ENCODE measurements around the gene LYPD6.
"Not testable (repeated sequence)": the region's sequence is repeated elsewhere in the genome, so short reads cannot be mapped to it uniquely, and the experiment has no call there.

The LYPD6 gene

DNA sequence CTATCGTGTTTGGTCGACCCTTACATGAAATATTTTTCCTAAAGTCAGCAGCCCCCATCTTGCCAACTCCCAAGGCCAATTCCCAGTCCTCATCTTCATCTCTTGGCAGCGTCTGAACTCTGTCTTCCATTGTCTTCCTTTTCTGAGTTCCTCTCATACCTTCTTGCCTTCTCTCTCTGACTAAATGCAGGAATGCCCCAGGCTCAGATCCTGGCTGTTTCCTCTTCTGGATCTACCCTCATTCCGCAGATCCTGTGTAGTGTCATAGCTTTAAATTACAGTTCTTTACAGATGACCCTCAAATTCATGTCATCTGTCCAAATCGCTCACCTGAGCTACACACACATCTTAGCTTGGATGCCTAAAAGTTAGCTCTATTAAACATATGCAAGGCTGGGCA, 162.5 kb downstream of the LYPD6 start:
- DNase-seq (ENCODE audit: extremely low read depth in 1 of 2, low read depth in 1 of 2) = no peak

DNA sequence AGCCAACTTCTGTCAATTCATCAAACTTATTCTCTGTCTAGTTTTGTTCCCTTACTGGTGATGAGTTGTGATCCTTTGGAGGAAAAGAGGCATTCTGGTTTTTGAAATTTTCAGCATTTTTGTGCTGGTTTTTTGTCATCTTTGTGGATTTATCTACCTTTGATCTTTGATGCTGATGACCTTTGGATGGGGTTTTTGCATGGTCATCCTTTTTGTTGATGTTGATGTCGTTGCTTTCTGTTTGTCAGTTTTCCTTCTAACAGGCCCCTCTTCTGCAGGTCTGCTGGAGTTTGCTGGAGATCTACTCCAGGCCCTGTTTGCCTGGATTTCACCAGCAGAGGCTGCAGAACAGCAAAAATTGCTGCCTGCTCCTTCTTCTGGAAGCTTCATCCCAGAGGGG, 168.8 kb downstream of the LYPD6 start:
- not testable (repeated sequence) for DNase-seq (ENCODE audit: extremely low read depth in 1 of 2, low read depth in 1 of 2)

DNA sequence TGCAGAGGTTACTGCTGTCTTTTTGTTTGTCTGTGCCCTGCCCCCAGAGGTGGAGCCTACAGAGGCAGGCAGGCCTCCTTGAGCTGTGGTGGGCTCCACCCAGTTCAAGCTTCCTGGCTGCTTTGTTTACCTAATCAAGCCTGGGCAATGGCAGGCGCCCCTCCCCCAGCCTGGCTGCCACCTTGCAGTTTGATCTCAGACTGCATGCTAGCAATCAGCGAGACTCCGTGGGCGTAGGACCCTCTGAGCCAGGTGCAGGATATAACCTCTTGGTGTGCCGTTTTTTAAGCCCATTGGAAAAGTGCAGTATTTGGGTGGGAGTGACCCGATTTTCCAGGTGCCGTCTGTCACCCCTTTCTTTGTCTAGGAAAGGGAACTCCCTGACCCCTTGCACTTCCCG, 176.4 kb downstream of the LYPD6 start:
- not testable (repeated sequence) for DNase-seq (ENCODE audit: extremely low read depth in 1 of 2, low read depth in 1 of 2)

DNA sequence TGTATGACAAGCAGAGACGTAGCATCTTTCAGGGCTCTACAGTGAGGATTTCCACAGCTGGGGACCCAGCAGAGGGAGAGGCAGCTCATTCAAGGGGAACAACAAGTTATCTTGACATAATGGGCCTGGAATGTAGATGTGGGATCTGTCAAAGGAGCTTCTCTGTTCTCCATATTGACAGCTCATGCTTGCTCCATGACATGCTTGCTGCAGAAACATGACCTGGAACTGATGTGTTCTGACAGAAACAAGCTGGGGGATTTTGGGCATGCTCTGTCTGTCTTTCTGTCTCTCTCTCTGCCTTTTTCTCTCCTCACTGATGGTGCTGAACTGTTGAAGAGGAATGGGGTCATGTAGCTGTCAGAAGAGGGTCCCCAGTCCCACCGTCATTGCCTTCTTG, 177.6 kb downstream of the LYPD6 start:
- DNase-seq (ENCODE audit: extremely low read depth in 1 of 2, low read depth in 1 of 2) = no peak

DNA sequence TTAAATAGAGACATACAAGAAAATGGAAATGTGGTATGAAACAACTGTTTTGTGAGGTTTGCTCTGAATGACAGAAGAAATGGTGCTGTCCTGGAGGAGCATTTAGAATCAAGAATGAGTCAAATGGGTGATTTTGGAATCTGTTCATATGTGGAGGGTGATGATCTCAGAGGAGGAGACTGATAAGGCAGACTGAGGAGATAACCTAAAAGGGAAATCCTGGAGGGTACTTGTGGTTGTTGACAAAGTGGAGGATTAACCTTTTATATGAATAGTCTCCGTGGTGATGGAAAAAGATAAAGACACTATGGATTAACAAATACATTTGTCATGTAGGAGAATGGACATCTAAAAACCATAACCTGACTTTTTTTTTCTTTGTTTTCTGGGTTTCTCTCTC, 183.1 kb downstream of the LYPD6 start:
- no peak for DNase-seq (ENCODE audit: extremely low read depth in 1 of 2, low read depth in 1 of 2)
